Right forelimb (tissue), 1 donor: ENCODE measurements around the gene SEPTIN3.
"Not testable (repeated sequence)": the region's sequence is repeated elsewhere in the genome, so short reads cannot be mapped to it uniquely, and the experiment has no call there.

Experiments used
- DNase-seq: peaks from one replicate; pipeline ENCODE4 v3.0.0-alpha.2; 2018

Gene SEPTIN3

DNA sequence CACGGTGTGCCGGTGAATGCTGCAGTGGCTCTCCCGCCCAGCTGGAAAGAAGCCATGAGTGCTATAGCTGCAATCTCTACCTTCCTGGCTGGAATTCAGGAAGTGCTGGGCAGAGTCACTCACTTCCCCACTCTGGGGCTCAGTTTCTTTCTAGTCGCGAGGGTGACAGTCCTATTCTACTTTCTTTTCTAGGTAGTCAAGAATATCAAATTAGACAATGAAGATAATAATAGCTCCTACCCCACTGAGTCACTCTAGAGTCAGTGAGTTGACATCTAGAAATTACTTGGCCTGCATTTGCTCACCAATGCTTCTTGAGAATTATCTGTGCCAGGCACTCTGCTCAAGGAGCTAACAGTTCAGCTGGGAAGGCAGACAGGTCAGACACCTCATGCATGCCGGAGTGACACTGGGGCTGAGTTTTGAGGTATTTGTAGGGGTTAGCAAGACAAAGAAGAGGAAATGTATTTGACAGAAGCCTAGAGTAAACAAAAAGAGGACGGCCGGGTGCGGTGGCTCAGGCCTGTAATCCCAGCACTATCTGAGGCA, 25.5 kb upstream of the SEPTIN3 start:
- no peak for DNase-seq

- DNase-seq: peak; percentile 98
These were observed 22.4 kb upstream of the SEPTIN3 start, which contains the start of gene CENPM for GRCh38 chr22:41946629-41947423. Gene CENPM (minus strand): TSS chr22:41947152. CDS start chr22:41947076, 76 bp downstream.

DNA sequence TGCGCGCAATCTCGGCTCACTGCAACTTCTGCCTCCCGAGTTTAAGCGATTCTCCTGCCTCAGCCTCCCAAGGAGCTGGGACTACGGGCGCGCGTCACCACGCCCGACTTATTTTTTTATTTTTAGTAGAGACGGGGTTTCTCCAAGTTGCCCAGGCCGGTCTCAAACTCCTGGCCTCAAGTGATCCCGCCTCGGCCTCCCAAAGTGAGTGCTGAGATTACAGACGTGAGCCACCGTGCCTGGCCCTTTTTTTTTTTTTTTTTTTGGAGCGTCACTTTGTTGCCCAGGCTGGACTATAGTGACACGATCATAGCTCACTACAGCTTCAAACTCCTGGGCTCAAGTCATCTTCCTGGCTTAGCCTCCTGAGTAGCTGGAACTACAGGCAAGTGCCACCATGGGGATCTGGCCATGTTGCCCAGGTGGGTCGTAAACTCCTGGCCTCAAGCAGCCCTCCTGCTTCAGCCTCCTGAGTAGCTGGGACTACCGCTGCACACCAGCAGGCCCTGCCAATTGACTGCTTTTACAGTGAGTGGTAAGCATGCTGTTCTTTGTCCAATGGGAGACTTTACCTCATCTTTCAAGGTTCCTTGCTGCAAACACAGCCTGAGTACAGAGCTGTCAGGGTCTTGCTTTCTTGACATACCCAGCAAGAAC, 21.7 kb upstream of the SEPTIN3 start:
- DNase-seq: no peak

DNA sequence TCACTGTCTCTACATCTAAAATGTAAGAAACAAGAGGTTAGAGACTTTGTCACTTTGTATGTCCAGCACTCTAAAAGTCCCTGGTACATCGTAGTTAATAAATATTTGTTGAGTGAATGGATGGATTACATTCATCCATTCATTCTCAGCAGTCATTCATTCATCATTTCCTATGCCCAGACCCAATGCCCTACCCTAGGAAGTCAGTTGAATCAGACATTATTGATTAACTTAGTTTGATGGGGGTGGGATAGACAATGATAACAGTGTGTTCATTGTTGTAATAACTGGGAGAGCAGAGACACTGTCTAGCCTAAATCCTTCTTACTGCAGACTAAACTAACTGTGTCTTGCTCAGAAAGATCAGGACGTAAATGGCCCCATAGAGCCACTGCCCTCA, 21.1 kb upstream of the SEPTIN3 start:
- no peak for DNase-seq

DNA sequence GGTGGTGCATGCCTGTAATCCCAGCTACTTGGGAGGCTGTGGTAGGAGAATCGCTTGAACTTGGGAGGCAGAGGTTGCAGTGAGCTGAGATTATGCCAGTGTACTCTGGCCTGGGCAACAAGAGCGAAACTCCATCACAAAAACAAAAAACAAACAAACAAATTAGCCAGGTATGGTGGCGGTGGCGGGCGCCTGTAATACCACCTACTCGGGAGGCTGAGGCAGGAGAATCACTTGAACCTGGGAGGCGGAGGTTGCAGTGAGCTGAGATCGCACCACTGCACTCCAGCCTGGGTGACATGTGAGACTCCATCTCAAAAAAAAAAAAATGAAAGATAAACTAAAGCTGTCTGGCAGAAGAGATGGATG, 20.3 kb upstream of the SEPTIN3 start:
- DNase-seq: not testable (repeated sequence)

GRCh38 chr22:41949297-41949965, 19.8 kb upstream of the SEPTIN3 start:
- no peak for DNase-seq

DNA sequence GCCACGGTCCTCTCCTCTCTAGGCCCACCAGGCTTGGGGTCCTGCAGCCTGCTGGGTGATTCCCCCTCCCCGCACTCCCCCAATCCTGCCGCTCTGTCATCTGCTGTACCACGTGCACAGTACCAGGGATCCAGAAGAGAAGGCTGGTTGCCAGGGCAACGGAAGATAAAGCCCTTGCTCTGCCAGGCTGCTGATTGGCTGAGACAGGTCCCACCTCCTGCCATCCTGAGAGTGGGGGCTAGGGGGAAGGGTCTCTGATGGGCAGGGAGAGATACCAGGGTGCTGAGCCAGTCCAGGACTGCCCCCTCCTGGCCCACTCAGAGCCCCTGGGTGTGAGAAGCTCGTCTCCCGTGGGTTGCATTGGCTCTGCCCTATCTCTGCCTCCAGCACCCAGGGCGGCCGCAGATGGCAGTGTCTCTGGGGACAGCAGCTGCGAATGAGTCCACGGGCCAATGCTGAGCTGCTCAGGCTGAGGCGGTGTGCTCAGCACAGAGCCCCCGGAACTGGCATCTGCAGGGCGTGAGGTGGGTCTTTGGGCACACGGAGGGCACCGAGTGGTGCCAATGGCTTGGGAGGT, 17.3 kb upstream of the SEPTIN3 start, which contains the start of gene SMIM45:
Gene SMIM45 (plus strand): TSS at position 253 of the 577 bp plus-strand sequence.
- no peak for DNase-seq

DNA sequence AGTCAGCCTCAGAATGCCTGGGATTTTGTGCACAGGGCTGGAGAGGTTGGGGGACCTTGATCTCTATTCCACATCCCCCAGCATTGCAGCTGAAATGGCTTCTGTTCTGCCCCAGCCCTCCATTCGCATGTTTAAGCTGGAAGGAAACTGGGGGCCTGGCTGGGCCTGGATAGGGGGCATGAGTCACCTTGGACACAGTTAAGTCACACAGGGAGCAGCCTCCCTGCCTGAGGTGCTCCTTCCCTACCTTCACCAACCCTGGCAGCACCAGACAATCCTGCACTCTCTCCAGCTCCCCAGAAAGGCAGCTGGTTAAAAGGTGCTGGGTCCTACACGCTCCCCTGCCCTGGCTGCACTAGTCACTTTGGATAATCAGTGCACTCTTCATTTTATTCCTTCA, 16.5 kb upstream of the SEPTIN3 start:
- no peak for DNase-seq

GRCh38 chr22:41957941-41958556, 11.2 kb upstream of the SEPTIN3 start:
- no peak for DNase-seq

DNA sequence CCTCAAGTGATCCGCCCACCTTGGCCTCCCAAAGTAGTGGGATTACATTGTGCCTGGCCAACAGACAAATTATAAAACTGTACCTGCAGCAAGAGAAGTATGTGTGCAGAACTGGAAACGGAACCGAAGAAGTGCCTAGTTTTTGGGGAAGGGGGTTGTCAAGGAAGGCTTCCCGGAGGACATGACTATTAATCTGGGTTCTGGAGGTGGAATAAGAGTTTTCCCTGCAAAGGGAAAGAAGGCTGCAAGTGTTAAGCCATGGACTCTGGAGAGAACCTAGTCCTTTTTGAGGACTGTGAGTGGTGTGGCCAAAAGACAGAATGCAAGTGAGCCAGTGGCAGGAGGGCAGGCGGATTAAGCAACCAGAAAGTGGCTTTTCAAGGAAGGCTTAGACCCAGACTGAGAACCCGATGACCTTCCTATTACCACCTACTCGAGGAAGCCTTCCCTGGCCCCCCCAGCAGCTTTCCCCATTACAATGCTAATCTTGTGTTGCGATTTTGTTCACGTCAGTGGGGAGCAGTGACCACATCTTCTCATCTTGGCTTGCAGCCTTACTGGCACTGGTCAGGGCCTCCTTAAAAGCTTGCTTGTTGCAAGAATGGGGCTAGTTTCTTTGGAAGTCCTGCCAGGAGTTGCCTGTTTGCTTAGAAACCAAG, 5.7 kb upstream of the SEPTIN3 start:
- no peak for DNase-seq

- DNase-seq: no peak
These were observed 5.1 kb upstream of the SEPTIN3 start for GRCh38 chr22:41964112-41964491.

- DNase-seq: no peak
These were observed 3.0 kb upstream of the SEPTIN3 start for GRCh38 chr22:41966225-41966606.

- no peak for DNase-seq
These were observed 2.5 kb upstream of the SEPTIN3 start for GRCh38 chr22:41966607-41967240.

DNA sequence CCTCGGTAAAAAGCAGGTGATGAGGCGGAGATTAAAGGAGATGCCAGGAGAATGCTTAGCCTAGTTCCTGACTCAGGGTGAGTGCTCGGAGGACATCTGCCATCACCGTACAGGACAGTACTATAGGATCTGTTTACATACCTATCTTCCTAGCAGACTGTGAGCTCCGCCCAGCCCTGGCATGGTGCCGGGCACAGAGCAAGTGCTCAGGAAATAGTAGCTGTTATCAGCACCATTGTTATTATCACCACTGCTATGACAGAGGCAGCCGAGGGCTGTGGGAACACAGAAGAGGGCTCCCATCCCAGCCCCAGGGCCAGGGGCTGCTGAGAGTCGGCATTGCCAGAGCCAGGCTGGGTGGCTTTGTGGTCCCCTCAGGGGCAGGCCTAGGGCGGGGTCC, 642 bp upstream of the SEPTIN3 start:
- DNase-seq: no peak

DNA sequence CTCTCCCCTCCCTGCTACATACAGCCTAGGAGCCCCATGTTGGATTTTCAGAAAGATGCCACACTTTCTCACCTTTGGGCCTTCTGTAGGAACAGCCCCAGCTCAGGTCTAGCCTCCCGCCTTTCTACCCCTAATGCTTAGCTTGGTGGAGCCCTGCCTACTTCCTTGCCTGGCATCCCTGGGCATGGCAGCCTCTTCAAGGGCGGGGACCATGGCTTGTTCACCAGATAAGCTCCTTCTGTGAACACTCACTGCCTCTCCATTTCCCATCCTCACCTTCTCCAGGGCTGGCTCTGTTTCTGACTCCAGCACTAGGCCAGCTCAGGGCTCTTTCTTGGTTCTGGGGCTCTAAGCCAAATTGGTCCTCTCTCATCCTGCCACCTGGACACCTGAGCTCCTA, 1.4 kb downstream of the SEPTIN3 start:
- DNase-seq: no peak

GRCh38 chr22:41971431-41971830, 2.2 kb downstream of the SEPTIN3 start:
- DNase-seq: no peak

- DNase-seq: no peak
These were observed 5.5 kb downstream of the SEPTIN3 start for GRCh38 chr22:41974691-41975290.

GRCh38 chr22:41975299-41976069, 6.2 kb downstream of the SEPTIN3 start:
- no peak for DNase-seq

- DNase-seq: no peak
These were observed 7.0 kb downstream of the SEPTIN3 start for GRCh38 chr22:41976070-41976901.
